Fibroblast of pulmonary artery (primary cell): ENCODE data around the gene TNFSF4.

Experiments used
- DNase-seq: peaks from one replicate; pipeline ENCODE4 v3.0.0-alpha.2; 2010; ENCODE audit warnings: low read depth
- H3K4me3 ChIP-seq: replicated peaks from 2 replicates; pipeline ENCODE4 v1.5.1; 2011; ENCODE audit warnings: low read depth, mild to moderate bottlenecking, control low read depth, low read length, moderate library complexity
- TF ChIP-seq, protein P1 (sequence below): IDR thresholded peaks from 2 replicates; pipeline ENCODE4 v1.5.1; 2011; ENCODE audit warnings: mild to moderate bottlenecking, control low read depth, low read length, inconsistent platforms; ENCODE audit errors: missing control alignments

Gene TNFSF4

DNA sequence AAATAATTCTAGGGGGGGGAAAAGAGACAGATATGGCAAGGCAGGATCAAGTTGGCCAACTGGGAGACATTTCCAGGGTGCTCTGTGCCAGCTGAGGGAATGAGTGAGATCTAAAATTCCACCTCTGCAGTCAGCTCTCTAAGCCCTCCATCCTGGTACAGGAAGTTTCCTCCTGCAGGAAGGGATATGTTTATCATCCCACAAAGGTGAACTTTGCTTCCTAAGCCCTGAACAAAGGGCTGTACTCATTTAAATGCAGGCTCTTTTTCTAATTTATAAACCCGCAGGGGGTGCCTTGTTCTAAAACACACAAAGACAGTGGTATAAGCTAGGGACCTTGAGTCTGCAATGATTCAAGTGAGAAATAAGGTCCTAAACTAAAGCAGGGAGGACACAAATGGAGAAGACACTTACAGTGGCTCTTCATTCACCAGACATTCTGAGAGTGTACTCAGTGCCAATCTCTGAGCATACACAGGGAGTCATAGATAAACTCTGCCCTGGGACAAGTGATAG lies 3.6 kb upstream of the TNFSF4 start:
- DNase-seq, result no peak
- no peak overlapping the region for H3K4me3 ChIP-seq
- TF ChIP-seq, protein P1, sequence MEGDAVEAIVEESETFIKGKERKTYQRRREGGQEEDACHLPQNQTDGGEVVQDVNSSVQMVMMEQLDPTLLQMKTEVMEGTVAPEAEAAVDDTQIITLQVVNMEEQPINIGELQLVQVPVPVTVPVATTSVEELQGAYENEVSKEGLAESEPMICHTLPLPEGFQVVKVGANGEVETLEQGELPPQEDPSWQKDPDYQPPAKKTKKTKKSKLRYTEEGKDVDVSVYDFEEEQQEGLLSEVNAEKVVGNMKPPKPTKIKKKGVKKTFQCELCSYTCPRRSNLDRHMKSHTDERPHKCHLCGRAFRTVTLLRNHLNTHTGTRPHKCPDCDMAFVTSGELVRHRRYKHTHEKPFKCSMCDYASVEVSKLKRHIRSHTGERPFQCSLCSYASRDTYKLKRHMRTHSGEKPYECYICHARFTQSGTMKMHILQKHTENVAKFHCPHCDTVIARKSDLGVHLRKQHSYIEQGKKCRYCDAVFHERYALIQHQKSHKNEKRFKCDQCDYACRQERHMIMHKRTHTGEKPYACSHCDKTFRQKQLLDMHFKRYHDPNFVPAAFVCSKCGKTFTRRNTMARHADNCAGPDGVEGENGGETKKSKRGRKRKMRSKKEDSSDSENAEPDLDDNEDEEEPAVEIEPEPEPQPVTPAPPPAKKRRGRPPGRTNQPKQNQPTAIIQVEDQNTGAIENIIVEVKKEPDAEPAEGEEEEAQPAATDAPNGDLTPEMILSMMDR, result no peak

GRCh38 chr1:173210283-173210682 lies 3.2 kb upstream of the TNFSF4 start:
- H3K4me3 ChIP-seq, result no peak overlapping the region
- no peak for DNase-seq
- TF ChIP-seq, protein P1, result no peak

- H3K4me3 ChIP-seq, result no peak overlapping the region
- TF ChIP-seq, protein P1, result no peak
- DNase-seq, result no peak
Measured at GRCh38 chr1:173208868-173209267, 1.7 kb upstream of the TNFSF4 start.

DNA sequence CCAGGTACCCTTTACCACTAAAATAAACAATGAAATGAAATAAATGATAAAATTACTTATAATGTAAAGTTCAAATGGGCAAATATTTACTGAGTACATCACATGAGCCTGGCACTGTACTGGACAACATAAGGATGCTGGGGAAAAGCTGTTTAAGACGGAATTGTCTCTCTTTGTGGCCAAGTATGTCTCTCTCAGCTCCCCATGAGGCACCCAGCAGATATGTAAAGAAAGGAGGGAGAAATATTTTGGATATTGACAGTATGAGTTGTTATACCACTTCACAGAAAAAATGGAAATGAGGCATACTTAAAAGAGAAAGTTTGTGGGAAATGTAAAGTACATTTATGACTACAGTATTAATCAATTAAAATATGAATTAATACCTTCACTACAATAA lies 1.0 kb upstream of the TNFSF4 start:
- DNase-seq, result no peak
- TF ChIP-seq, protein P1, result no peak
- no peak overlapping the region for H3K4me3 ChIP-seq

- TF ChIP-seq, protein P1, result no peak
- peak overlapping the region; percentile 29 for H3K4me3 ChIP-seq
- DNase-seq, result peak; percentile 83
Measured at GRCh38 chr1:173205146-173206051, 1.7 kb downstream of the TNFSF4 start.

DNA sequence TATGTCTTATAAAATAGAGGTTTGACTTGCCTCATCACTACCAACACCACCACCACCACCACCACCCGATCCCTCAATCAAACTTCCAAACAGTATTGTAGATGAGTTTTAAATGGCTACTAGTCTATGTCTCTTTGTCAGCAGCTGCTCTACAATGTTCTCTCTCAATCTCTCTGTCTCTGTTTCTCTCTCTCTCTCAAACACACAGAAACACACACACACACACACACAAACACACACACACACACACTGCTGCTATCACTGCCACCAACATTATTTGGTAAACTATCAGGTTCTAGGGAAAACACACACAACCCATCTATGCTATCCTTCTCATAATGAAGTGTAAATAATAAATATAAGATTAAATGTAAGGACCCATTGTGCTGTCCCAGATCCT lies 2.4 kb downstream of the TNFSF4 start:
- no peak for DNase-seq
- TF ChIP-seq, protein P1, result no peak
- peak overlapping the region; percentile 29 for H3K4me3 ChIP-seq
